ENCODE results near the gene RXRA.
A peak's percentile ranks its signal among the peaks of the same experiment; 100 is the strongest.

Gene RXRA

DNA sequence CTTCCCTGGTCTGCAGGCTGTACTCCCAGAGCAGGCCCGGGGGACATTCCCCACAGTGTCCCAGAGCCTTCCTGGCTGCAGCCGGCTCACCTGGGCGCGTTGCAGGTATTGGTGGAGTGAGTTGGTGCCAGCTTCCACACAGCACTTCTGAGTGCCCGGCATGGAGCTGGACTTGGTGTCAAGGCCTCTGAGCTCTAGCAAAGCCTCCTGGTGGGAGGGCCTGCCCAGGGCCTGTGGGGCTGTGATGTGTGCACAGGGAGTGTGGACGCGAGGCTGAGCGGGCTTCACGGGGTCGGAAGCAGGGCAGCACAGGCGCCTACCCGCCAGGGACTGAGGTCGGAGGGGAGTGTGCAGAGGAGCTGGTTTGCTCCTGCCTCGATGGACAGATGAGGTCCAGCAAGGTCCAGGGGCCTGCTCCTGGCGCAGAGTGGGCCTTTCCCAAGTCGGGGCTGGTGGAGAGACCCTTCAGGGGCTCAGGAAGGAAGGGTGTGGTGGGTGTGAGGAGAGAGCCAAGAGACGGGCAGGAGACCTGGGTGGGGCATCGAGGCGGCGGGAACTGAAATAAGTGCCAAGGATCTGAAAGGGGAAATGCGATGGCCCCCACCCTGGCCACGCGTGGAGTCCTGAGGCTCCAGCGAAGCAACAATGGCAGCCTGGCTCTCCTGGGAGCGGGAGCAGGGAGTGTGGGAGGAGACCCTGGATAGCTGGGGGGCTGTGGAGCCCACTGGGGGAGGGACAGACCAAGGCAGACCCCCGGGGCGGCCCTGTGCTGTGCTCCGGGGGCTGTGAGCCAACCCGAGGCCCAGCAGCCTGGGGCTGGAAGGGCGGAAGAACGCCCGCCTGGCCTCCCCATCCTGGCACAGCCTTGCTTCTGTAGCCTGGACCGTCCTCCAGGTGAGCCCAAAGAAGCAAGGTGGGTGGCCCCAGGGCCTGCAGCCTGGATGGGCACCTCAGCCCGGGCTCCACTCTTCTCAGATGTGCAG lies 78.4 kb downstream of the RXRA start:
- no peak for DNase-seq

DNA sequence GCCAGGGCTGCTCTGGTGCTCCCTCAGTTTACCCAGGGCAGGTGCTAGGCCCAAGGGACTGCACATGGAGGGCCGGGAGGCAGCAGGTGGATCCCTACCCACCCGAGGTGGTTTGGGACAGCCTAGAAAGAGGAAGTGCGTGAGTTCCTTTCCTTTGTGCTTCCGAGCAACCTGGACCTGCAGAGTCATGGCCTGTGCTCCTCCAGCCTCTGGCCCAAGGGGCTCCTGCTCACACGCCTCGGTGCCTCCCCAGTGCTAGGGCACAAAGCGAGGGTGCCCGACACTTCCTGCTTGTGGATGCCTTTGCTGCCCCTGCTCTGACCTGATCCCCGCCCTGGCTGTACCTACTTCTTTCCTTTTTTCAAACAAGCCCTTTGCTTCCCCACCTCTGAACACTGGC lies 79.3 kb downstream of the RXRA start:
- no peak for DNase-seq

DNA sequence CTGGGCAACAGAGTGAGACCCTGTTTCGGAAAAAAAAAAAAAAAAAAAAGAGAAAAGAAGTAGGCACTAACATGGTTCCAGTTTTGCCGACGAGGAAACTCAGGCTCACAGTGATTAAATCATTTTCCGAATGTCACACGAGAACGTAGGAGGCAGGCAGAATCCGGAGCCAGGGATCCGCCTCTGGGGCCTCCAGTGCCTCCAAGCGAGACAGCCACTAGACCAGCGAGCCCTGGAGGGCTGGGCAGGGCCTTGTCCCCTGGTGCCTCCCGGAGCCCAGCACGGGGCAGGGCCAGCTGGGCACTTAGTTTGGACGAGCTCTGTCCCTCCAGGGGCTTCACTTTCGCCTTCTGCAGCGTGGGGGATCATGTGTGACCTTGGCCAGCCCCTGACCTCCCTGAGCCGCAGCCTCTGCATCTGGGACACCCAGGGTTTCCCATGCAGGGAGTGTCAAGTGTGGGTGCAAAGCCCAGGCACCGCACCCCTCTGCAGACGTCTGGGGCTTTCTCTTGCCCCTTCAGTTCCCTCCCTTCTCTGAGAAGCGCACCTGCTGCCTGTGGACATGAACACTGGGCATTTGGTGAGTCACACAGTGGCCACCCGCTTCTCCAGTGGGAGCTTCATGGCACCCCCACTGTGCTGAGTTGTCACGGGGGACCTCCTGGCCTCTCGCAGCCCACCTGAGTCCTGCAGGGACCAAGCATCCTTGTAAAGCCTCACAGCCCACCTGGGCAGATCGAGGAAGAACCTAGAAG lies 80.3 kb downstream of the RXRA start:
- no peak for DNase-seq

DNA sequence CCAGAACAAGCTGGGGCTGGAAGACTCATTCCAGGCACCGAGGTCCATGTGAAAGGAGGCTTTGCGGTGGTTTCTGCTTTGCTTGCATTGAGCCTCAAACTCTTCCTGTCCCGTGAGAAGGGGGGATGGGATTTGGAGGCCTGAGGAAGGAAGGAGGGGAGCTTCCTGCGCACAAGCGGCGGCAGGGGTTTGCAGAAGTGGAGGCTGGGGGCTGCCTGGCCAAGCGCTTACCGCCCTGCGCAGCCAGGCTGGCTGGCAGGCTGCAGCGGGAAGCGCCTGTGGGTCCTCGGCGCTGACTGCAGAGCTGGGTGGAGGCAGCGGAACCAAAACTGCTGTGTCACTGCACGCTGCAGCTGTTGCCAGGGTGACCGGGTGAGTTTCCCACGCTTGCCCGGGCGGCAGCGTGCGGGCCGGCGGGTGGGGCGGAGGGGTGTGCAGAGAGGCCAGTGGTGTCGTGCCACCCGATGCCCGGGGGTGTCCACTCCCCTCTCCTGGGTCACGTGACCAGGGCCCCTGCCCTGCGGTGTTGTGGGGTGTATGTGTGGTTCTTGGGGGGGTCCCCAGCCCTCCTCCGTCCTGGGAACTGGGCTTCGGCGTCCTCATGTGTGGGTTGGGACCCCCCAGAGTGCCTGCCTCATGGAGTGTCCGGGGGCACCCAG lies 81.0 kb downstream of the RXRA start:
- DNase-seq = peak; percentile 82

DNA sequence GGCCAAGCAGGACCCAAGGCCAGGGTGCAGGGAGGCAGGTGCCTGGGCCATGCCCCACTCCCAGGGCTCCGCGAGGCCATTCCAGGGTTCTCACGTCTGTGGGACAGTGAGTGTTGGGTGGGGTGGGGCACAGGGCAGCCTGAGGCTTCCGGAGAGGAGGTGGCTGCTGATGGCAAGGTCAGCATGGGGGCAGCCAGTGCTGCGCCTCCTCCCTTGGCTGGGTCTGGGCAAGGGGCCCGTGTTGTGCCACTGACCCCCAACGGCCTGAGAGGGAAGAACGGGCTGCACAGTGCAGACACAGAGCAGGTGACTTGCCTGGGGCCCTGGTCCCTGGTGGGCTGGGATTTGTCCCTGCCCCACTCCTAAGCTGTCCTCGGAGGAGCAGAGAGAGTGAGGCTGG lies 82.1 kb downstream of the RXRA start:
- no peak for DNase-seq

DNA sequence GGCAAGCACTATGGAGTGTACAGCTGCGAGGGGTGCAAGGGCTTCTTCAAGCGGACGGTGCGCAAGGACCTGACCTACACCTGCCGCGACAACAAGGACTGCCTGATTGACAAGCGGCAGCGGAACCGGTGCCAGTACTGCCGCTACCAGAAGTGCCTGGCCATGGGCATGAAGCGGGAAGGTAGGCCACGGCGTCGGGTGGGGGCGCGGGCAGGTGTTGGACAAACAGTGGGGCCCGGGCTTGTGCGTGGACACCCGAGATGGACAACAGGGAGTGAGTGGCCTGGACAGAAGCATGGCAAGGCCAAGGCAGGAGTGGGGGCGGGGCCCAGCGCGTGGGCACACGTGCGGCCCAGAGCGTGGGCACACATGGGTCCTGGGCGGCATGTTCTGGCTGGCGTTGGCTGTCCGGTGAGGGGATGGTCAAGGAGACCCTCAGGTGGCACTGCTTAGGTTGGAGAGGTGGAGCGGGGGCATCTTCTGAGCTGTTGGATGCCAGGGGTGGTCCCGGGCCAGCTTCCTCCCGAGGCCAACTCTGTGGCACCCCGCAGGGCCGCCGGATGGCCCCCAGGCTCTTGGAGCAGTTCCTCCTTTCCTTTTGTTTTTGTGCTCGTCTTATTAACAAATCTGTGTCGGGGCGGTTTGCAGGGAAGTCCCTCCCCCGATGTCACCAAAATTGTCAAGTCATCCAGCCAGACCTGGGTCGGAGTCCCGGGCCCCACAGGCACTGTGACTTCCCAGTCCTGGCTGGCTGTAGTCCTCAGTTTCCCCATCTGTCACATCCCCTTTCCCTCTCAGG lies 82.9 kb downstream of the RXRA start:
- no peak for DNase-seq

DNA sequence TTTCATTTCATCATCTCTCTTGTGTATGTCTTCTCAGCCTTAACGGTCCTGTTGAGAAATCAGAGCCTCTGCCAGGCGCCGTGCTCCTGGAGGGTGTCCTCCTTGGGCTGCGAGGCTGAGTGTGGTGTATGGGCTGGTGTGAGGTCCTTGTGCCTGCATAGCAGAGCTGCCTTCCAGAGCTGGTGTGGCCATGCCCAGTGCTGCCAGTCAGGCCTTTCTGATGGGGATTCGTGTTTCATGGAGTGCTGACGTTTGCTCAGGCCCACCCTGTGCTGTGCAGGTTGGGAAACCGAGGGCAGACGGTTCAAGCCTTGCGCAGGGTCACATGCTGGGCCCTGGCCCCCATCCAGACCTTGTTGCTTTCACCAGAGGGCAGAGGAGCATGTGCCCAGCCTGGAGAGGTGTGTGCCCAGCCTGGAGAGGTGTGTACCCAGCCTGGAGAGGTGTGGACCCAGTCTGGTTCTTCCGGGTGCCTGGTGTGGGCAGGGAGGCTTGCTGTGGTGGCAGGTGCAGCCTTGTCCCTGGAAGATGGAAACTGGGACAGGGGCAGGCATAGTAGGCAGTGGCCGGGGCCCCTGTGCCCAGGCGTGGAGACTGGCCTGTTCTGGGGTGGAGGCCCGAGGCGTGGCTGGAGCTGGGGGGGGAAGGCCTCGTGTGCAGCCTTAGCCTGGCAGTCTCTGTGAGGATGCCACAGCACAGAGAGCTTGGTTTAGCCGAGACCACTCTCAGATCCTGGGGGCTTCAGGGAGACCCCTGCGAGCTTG lies 84.0 kb downstream of the RXRA start:
- no peak for DNase-seq

DNA sequence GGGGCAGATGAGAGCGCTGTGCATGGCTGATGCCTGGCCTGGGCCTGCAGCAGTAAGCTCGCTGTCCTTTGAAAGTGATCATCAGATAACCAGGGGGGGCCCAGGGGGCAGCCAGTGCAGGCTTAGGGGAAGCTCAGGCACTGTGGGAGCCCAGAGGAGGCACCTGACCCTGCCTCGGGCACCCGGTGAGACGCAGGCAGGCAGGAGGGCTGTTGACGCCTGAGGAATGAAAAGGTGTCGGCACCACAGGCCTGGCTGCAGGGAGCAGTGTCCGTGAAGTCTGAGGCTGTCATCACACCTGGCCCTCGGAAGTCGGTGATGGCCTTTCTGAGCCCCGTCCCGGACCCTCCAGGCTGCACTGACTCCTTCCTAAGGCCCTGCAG lies 84.6 kb downstream of the RXRA start:
- no peak for DNase-seq

DNA sequence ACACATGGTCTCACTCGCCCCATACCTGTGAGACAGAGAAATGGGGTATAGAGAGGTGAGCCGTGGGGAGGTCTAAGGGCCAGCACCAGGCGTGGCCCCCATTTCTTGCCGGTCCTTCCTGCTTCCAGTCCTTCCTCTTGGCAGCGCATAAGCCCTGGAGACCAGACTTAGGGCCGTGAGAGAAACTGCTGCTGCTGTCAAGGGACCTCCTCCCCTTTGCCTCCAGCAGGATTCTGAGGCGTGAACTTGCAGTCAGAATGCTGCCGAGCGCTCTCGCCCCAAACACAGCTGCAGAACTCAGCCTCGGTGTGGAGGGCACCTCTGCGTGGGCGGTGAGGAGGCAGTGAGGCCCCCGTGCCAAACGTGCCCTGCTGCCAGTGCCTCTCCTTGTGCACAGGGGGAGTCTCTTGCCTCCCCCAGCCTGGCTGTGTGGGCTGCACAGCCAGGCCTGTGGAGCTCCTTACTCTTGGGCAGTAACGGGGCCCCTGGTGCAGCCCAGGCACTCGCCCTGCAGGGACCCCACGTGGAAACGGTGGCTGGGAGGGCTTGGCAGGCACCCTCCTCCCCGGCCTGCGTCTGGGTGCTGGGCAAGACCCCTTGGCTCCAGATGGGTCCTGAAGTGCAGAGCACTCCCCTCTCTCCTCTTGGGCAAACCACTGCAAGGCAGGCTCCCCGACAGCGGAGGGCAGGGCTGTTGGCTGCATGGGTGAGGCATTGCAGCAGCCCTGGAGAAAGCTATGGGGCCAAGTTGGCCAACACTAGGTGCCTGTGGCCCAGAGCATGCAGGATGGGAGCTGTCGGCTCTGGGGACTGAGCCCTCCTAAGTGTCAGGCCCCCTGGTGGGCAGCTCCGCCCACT lies 85.4 kb downstream of the RXRA start:
- no peak for DNase-seq

DNA sequence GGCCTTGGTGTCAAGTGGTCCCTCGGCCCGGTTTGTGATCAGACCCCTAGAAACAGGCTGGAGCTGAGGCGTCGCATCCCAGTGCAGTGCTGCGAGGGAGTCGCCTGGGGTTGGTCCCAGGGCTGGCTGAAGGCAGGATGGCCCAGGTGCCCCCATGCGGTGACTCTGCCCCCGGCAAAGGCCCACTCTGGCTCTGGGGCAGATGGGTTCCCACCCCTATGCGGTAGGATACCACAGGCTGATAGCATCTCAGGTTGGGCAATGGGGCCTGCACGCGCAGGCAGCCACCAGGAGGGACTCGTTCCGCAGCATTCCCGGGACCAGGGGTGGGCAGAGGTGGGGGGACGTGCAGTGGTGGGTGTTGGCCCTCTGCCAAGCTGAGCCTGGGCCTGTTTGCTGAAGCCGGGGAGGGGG lies 86.0 kb downstream of the RXRA start:
- DNase-seq = no peak

DNA sequence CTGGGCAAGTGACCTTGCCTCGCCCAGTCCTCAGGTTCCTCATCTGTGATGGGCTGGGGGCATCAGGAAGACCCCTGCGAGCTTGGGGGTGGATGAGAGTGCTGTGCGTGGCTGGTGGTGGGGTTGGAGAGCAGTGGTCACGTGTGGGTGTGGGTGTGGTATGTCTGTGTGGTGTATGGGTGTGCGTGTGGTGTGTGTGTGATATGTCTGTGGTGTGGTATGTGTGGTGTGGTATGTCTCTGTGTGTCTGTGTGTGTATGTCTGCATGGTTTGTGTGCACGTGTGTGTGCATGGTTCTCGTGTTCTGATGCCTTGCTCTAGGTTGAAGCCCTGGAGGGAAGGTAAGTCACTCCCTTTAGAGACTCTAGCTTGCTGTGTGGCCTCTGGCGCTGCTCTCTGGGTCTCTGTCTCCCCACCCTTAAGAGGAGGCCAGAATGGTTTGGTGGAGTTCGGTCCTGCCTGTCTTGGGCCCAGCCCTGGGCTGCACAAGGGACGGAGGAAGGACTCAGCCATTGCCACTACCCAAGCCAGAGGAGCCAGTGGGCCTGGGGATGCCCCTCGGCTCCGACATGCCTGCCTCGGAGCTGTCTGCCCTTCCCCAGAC lies 87.0 kb downstream of the RXRA start:
- DNase-seq = no peak

DNA sequence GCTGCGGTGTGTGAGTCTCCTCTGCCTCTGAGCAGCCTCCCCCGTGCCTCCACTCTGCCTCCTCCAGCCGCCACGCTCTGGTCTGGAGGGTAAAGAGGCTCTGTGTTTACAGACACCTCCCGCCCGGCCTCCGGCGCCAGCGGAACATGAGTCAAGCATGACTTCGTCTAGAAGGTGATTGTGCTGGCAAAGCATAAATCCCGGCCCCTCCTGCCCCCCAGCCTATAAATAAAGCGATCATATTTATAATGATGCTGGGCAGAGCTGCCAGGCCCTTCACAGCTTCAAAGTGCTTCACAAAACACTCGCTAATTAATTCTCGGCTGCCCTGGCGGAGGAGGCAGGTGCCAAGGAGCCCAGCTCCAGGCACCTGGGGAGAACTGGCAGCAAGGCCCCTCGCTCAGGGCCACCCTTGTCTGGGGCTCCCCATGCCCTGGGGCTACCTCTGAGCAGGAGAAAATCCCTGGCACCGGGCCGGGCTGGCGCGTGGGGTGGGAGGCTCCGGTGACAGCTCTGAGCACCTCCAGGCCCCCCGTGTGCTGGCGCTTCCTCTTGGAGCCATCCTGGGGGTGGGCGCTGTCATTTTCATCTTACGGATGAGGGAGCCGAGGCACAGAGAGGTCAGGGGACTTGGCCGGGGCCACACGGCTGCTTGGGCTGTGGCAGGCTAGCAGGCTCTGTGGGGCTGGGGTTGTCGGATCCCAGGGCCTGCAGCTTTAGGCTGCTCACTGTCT lies 87.8 kb downstream of the RXRA start:
- DNase-seq = no peak

DNA sequence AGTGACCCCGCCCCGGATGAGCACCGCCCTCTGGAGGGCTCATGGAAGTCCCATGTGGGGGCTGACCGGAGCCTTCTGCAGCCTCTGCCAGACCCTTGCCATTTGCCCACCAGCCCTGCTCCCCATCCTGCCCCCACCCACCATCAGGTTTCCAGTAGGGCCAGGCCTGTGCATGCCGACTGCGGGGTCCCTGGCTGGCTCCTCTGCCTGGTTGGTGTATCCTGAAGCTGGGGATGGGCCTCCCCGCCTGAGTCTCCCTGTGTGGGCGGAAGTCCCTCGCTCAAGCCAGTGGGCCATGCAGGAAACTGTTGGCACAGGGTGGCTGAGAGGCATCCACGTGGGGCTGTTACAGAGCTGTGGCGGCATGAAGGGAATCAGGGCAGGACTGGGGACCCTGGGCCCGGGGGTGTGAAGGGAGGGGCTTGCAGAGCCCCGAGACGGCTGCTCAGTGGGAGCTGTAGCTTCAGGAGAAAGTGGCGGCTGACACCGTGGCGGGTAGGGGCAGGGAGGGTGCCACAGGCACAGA lies 88.7 kb downstream of the RXRA start:
- DNase-seq = no peak

DNA sequence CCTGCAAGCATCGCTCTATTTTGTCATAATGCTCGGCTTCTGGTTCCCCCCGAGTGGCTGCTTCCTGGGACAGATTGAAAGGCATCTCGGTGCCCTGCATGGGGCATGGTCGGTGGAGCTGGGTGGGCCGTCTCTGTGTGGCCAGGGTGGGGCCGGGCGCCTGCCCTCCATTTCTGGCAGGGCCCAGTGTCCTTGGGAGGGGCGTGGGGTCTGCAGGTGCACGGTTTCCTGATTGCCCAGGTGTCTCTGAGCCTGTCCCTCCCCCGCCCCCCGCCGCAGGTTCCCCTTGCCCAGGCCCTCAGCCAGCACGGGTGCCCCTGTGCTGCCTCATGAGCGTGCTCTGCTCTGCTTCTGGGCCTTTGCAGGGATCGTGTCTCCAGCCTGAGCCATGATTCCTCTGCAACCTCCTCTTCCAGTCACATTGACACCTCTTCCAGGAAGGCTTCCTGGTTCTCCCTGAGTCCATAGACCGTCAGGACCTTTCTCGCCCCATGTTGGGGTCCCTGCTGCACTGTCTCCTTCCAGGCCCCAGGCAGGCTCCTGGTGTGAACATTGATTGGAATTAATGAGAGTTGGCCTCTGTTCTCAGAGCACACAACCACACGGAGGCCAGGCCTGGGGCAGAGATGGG lies 90.2 kb downstream of the RXRA start:
- no peak for DNase-seq

DNA sequence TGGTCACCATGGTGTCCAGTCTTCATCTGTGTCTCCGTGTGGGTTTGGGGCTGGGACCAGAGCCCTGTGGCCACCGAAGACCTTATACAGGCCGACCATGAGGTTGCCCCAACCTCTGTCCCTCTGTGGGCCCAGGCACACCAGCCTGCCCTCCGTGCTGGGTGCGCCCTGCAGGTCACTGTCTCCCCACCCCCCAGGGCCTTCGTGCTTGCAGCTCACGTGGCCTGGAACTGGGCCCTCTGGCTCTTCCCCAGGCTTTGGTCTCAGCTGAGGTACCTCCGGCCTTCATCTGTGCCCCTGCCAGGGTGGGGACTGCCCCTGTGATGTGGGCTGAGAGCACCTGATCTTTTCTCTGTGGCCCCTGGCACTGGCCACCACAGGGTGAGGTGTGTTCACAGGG lies 92.1 kb downstream of the RXRA start:
- DNase-seq = no peak

DNA sequence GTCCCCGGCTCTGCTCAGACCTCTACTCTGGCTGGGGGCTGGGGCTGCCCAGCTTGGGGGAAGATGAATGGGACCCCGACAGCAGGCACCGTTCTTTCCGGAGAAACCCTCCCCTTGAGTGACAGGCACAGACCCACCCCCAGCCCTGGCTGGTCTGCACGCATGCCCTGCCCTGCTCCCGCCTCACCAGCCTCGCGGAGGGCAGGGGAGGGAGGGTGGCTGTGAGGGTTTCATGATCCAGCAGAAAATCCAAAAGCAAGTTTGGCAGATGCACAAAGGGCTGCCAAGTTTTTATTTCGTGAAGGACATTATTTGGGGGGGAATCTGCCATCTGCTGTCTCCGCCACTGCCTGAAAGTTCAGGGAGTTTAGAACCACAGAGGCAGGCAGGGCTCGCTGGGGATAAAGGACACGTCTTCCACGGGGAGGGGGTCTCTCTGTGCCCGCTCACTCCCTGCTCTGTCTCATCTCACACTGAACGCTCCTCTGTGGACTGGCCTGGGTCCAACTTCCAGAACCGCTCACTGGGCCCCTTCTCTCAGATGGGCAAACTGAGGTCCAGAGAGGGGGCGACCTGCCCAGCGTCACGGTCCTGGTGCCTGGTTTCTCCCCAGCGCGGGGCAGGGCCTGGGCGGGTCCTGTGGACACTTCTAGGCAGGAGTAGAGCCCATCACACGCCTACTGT lies 92.9 kb downstream of the RXRA start:
- DNase-seq = no peak

DNA sequence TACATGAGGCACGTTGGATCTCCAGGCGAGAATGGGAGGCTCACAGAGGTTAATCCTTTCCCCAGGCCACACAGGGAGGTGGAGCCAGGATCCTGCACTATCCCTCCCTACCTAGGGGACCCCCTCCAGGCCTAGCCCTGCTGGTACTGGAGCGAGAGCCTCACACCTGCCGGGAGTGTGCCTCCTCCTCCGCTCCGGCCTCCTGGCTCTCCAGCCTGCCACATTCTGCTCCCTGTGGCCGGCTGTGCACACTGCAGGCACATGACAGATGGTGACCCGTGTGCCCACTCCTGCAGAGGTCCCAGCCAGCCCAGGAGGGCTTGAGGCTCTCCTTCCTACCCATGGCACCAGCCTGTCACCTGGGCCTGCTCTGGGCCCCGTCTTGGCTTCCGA lies 93.4 kb downstream of the RXRA start:
- DNase-seq = no peak

DNA sequence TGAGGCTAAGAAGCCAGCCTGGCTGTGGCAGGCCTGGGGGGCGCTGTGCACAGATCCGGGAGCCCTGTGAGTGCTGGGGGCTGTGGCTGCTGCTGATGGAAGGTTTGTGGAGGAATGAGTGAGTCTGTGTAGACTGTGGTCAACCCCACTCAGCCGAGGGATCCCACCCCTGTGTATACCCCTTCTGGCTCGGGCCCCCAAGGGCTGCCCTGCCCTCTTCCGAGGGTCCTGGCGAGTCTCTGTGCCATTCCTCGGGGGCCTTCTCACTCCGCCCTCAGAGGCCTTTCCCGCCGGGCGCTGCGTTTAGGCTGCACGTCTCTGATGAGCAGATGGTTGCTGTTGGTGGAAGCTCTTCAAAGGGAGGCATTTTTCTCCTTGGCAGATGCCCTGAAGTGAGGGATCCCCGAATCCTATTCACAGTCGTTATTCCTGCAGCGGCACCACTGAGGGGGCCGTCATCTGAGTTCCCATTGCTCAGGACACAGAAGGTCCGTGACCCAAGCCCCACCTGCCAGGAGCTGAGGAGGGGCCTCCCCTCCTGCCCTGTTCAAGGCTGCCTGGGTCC lies 94.1 kb downstream of the RXRA start:
- no peak for DNase-seq
